Peyer's patch (tissue), 4 donors: ENCODE data around the gene MAN1C1.

Experiments
- CTCF ChIP-seq, 6 experiments: fragments of 450-650 bp in 4 of 6; fragments of 200-600 bp in 2 of 6; sonication (generic) in 1 of 6; IDR thresholded peaks; one replicate each; pipeline ENCODE4 v1.5.1; 2017 to 2019; ENCODE audit warnings: antibody characterized with exemption in 6 of 6, mild to moderate bottlenecking in 3 of 6, moderate library complexity in 1 of 6
- POLR2A ChIP-seq, 2 donors: fragments of 450-650 bp; IDR thresholded peaks; one replicate each; pipeline ENCODE4 v1.5.1; 2017; ENCODE audit warnings: antibody characterized with exemption in 2 of 2, mild to moderate bottlenecking in 2 of 2, moderate library complexity in 2 of 2

GRCh38 chr1:25799352-25799934 lies 182.9 kb downstream of the MAN1C1 start:
- TF ChIP-seq POLR2A (IDR thresholded peaks at IDR 0.05) = no peak
- TF ChIP-seq CTCF (IDR thresholded peaks at IDR 0.05) = no peak
